Myocyte (in vitro differentiated cells): ENCODE measurements around the gene ADGRD1. TPM values are rescaled to one million over a fixed set of nuclear protein-coding genes. Genes with fewer than 3 reads are reported as not detected.

Experiments
- DNase-seq: peaks from one replicate; pipeline ENCODE4 v3.0.0-alpha.2; 2012; ENCODE audit warnings: low read depth
- total RNA-seq: library from RNA; depleted of rRNA; stranded (reverse); fragments of >200 nt; gene quantifications from 2 replicates; pipeline ENCODE4 v1.2.3, GENCODE V29; 2014

ADGRD1 gene
- total RNA-seq, 1 donor from 2014 or later, result 0.32 TPM

DNA sequence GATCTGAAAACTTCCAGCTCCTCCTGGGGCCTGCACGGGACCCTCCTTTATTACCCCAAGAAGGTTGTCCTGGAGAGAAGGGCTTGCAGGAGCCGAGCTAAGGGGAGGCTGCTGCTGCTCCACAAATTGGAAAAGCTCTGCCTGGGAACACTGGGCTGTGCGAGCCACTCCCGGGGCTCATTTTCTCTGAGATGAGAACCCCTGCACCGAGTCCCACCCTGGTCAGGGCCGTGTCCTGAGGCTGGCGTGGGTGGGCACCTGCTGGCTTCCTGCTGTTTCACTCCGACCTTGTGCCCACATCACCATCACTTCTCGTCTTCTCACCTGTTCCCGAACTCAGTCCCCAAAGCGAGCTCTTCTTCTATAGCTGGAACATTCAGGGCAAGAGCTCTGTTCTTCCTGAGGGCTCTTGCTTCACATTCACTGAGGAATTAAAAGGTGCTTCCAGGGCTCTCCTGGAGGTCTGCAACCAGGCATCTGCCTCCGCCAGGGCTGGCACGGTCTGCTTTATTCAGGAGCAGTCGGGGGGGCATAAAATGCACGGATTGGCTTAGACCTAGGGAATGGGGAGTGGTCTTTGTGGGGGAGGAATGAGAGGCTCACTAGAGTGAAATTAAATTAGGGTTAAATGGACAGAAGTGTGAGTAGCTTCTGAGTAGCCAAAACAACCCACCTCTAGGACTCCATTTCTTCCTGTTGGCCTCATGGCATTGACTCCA is 98.5 kb downstream of the ADGRD1 start:
- DNase-seq, result no peak

DNA sequence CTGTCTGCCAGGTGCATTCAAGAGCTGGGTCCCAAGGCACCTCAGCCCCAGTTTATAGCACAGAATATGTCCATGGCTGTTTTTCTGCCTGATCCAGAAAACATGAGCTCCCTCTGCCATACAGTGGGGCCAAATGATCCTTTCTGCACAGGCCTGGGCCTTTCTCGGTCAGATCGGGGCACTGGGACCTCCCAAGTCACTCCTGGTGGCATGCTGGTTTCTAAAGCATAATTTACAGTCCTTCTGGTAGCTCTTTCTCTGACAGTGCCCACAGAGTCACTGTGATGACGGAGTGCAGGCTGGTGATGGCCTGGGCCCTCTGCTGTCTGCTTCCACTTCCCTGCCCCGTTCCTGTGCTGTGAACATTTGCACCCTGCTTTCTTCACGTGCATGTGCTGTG is 99.2 kb downstream of the ADGRD1 start:
- no peak for DNase-seq

DNA sequence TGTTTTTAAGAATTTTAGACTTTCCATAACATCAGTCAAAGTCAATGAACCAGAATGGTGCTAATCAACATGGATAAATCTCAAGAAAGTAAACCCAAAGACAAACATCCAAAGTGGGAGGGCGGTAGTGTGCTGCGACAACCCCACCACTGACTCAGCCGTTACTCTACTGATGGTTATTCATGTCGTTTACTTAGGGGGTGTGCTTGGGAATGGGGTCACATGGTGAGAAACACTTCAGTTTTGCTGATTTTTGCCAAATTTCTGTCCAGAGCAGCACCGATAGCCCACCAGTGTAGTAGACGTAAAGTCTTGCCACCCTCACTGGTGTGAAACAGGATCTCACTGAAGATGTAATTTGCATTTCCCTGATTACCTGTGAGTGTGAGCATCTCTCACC is 99.9 kb downstream of the ADGRD1 start:
- DNase-seq, result no peak

DNA sequence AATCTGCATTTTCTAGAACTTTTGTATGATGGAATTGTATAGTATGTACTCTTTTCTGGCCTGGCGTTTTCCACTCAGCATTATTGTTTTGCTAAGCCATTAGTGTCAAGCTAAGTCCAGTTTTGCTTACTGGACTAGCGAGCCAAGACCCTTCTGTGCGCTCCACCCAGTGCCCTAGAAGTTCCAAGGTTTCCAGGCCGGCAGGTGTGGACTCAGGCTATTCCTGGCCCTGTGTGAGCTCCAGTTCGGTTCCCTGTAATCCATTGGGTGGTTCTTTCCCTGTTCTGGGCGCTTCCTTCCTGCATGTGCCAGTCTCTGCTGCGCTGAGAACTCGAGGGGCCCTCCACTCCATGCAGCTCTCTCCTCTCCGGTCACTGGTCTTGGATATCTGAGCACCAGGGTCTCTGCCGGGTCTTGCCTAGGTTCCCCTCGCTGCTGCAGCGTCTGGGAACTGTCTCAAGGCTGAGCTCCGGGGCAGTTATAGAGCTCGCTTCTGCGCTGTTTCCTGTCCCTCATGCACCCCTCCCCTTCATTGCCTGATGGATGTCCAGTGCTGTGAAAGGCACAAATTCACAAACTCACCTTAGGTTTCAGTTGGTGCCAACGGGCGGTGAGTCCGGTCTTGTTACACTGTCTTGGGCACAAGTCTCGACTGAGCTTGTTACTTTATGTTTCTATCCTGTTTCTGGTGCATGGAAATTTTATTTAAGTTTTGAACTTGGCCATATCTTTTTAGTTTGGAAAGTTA is 100.8 kb downstream of the ADGRD1 start:
- no peak for DNase-seq

DNA sequence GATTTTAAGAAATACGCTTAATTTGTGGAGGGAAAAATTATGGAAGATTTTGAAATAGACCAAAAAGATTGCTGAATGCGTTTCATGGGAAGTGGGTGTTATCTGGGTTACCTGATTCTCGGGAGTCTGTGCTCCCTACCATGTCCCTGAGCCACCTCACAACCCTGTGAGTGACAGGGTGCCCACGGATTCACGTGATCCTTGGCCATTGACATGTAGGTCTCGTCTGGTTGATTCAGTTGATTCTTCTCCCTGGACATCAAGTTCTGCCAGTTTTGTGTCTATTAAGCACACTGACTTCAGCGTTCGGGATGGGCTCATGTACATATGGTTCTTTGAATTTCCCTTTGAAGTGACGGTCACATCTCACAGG is 101.4 kb downstream of the ADGRD1 start:
- no peak for DNase-seq

DNA sequence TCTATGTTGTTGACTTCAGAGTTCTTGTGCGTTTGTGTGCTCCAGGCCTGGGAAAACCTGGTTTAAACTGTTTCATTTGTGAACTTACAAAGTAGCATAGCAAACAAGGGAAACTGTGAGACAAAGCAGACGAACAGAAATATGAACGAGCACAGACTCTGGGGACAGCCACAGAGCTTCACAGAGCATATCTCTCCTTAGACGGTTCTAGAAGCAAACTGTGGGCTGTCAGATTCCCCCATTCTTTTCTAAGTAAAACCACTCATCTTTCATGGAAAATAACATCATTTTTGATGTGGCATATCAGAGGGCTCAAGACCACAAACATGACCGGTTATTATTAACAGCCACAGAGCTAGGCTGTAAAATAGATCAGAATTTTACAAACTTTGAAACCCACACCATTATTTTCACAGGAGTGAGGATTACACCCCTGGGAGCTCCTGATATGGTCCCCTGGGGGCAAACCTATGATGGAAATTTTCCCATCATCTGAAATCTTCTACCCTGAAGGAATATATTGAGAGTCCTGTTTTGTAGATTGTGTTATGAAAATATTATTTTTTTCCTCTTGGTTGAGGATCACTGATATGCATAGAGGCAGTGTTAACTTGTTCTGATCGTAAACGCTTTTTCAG is 102.0 kb downstream of the ADGRD1 start:
- DNase-seq, result no peak

DNA sequence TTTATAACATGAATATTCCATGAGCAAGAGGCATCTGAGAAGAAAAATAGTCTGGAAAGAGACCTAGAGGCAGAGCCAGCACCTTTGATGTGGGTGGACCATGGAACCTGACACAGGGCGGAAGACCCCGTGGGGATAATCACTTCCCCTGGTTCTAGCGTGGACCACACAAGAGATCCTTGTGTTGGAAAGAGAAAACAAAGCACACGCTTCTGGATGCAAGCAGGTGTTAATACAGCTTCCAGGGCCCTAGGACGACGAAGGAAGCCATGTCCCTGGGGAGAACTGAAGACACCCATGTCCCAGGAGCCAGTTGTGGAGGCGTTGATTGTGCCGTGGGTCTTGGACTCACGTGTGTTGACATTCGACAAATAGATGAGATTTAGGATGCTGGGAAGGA is 102.9 kb downstream of the ADGRD1 start:
- no peak for DNase-seq

DNA sequence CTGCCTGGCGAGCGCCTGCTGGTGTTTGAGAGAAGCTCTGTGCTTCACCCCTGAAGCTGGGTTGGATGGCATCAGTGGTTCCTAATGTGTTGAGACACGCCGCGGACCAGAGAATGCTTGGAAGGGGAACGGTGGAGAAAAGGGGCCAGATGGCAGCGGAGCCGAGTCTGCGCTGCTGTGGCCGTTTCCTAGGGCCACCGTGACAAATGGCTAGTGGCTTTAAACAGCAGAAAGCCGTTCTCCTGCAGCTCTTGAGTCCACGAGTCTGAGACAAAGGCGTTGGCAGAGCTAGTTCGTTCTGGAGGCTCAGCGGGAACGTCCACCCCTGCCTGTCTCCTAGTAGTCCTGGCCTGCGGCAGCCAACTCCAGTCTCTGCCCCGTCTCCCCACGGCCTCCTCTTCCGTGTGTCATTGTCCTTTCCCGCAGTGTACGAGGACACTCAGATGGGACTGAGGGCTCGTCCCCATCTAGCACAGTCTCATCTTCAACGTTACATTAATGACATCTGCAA is 103.6 kb downstream of the ADGRD1 start:
- DNase-seq, result no peak

DNA sequence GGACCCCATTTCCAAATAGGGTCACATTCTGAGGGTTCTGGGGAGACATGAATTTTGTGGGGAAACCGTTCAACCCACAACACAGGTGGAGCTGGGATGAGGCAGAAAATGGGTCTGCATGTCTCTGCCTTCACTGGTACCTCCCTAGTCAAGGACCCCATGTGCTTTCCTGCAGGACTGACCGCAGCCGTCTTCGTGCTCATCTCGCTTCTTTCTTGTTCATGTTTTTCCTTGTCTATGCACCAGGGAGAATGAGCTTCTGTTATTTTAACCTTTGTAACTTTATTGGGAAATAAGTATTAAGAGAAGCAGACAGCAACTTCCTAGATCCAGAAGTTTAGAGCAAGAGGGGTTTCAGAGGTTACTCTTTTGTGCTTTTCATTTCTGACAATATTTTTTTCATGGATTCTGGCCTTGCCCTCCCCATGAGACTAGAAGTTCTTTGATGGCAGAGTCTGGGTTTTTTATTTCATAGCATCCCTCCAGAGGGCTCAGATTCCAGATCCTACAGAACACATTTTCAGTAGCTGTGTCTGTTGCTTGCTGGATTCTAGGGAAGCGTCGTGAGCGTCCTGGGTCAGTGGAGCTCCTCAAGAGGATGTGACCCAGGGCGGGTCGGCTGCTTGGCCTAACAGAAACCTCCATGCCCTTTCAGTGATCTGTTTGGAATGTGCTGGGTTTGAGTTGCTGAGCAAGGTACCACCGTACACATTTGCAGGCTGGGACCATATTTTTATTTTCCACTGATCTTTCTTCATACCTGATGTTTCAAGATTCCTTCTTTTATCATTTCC is 104.2 kb downstream of the ADGRD1 start:
- no peak for DNase-seq

DNA sequence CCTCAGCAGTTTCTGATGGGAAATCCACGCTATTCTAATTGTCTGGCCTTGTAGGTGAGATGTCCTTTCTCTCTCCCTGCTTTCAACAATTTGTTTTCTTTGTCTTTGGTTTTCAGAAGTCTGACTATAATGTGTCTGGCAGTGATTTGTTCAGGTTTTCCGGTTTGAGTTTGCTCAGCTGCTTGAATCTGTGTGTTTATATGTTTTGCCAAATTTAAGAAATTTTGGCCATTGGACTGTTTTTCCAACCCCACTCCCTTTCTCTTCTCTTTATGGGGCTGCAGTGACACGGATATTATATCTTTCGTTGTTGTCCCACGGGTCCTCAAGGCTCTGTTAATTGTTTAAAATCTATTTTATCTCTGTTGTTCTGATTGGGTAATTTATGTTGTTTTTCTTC is 105.0 kb downstream of the ADGRD1 start:
- no peak for DNase-seq

DNA sequence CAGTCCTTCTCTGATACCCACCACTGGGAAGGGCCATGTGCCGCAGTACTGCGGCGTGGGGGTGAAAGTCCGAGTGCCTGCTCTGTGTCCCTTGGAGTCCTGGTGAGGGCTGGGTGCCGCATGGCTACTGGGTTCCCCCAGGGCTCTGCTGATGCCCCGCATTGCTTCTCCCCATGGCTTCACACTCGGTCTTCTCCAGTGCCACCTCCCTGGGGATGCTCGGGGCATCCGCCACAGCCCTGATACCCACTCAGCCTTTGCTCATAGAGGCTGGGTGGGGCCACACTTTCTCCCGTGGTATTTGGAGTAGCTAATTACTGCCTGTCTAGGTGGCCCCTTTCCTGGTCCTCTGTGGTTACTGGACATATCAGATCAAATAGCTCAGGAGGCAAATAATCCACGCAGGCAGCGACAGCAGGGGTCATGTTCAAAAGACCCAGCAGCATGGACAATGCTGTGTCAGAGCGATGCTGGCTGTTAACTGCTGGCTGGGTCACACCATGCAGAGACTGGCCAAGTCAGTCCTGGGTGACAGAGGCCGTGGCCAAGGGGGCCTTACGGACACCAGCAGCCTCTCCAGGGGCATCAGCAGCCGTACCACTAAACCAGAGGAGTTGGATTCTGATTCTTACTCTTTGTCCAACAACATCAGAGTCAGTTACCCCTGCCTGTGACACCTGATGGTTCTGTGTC is 106.5 kb downstream of the ADGRD1 start:
- DNase-seq, result no peak

DNA sequence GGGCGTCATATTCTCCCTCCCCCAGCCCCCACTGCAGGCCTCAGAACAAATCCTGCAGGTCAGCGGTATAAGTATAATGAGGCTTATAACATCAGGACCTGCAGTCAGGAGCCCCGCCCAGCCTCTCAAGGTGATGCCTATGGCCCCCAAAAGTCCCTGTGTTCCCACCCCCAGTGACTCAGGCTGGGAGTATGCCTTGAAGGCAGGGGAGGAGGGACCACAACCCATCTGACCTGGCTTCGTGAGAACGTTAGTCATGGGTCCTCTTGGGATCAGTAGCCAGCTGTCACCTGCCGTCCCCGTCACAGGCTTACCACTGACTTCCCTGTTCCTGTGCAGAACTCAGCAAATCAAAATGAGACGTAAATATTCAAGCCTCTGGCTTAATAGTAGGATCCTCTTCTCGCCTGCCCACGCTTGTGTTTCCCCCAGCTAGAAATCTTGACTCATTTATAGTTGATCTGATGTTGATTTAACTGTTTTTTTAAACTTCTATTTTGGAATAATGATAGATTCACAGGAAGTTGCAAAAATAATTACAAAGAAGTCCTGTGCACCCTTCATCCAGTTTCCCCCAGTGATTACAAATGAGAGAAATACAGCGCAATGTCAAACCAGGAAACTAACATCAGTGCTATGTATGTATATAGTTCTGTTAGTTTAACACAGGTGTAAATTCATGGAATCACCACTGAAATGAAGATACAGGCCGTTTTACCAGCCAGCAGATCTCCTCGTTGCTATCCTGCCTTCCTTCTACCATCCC is 107.5 kb downstream of the ADGRD1 start:
- no peak for DNase-seq

DNA sequence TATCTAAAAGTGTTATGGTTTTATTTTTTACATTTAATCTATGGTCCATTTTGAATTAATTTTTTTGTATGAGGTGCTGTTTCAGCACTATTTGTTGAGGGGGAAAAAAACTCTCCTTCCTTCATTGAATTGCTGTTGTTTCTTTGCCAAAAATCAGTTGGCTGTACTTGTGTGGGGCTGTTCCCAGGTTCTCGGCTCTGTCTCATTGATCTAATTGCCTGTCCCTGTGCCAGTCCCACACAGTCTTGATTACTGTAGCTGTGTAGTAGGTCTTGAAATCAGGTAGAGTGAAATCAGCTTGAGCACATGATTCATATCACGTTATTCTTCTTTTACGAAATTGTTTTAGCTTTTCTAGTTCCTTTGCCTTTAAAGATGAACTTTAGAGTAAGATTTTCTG is 109.7 kb downstream of the ADGRD1 start:
- DNase-seq, result no peak

DNA sequence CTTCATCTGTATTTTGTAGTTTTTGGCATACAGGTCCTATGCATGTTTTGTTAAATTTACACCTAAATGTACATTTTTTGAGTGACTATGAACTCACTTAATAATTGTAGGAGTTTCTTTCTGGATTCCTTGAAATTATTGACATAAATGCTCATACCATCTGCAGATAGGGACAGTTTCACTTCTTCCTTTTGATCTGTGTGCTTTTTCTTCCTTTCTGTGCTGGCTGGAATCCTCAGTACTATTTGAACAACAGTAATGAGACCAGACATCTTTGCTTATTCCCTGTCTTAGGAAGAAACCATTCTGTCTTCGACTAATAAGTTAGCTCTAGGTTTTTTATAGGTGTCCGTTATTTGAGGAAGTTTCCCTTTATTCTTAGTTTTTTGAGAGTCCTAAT is 110.3 kb downstream of the ADGRD1 start:
- no peak for DNase-seq

DNA sequence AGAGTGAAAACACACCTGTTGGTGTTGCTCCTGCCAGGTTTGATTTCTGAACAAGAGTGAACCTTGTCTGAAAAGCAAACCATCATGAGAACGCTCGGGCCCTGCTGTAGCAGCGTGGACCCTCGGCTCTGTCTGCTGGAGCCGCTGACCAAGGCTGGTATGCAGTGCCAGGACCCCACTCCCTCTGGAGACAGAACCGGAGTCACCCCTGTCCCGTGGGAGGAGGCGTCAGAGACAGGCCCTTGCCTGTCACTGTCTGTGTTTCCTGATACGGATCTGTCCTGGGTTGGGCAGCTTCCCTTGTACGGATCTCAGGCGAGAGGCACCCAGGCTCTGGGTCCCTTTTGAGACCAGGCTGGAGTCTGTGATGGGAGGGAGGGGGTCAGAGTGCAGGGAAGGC is 111.6 kb downstream of the ADGRD1 start:
- DNase-seq, result no peak

DNA sequence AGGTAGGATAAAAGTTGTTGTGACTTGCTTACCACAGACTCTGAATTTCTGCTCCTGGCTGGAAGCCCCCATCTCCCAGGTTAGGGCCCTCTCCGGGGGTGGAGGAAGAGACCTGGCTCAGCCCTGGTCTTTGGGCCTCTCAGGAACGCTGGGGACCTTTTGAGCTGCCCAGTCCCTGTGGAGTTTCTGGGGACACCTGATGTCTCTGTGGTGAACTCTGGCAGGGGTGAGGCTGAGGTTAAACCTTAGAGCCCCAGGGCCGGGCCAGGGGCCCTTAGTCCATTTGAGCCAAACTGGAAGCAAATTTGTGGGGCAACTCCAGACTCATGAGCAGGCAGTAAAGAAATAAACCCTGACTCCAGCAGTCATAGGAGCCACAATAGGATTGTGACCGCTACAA is 112.1 kb downstream of the ADGRD1 start:
- no peak for DNase-seq

DNA sequence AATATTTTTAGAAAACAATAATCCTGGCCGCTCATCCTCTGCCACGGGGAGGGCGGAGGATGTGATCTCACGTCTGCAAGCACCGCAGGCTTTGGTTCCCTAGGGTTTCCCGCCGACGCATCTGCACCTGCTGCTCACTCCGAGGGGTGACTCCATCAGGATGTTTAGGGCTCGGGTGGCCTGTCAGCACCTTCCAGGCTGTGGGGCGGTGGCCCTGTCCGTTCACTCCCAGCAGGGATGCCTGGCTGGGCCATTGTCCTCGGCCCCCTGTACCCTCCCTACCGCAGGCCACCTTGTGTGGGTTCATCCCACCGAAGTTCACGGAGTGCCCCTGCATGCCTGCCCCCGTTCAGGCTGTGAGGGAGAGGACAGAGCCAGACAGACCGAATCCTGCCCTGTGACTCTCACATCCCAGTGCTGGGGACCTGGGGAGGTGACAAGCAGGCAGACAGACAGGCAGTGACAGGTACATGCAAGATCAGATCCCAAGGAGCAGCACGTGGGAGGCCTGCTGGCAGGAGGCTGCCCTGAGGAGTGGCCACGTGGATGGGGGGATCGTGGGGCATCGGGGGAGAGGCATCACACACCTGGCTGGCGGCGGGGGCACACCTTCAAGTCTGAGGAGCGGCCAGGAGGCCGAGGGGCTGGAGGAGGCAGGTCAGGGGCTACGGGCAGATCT is 112.6 kb downstream of the ADGRD1 start:
- no peak for DNase-seq

DNA sequence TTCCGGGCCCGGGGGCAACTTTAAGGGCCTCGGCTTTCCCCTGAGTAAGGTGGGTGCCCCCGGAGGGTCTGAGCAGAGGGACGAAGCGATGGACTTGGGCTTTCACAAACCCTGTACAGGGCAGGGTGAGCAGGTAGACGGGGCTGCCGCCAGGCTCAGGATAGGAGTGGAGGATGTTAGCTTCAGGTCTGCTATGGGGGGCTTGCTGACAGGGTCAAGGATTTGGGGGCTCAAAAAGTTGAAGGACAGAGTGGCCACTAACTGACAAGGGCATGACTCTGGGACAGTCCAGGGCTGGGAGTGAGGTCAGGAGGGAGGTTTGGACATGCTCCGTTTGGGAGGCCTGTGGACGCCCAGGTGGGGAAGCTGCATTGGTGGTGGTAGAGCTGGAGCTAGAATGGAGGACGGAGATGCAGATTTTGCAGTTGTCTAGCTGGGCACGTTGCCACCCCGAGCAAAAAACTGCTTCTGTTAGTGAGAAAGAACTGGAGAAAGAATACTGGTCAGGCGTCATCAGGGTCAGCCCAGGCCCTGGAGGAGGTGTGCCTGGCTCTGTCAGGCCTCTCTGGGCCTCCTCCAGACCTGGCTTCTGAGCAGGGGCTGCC is 113.3 kb downstream of the ADGRD1 start:
- no peak for DNase-seq
